OCI-LY1 (cell line): Measurements from ENCODE around the gene RWDD3.

Experiments used
- H2AFZ ChIP-seq: fragments of 200-600 bp; sonication (generic), shearing (Covaris generic); 2 replicates; pipeline ENCODE4 v1.6.0; 2014; ENCODE audit warnings: antibody characterized with exemption, mild to moderate bottlenecking, low read length
- H3F3A ChIP-seq: fragments of 200-600 bp; sonication (generic), shearing (Covaris generic); 2 replicates; pipeline ENCODE4 v1.6.0; 2014; ENCODE audit warnings: mild to moderate bottlenecking, antibody characterized with exemption, low read length, moderate library complexity; ENCODE audit not compliant: insufficient read depth
- H3K27ac ChIP-seq: fragments of 200-600 bp; sonication (generic); 2 replicates; pipeline ENCODE4 v1.5.1; 2014; ENCODE audit warnings: low read length, mixed run types, mild to moderate bottlenecking, low read depth; ENCODE audit not compliant: poor library complexity, severe bottlenecking
- H3K27me3 ChIP-seq: fragments of 200-600 bp; sonication (generic); 2 replicates; pipeline ENCODE4 v1.6.0; 2014; ENCODE audit warnings: antibody characterized with exemption, mild to moderate bottlenecking, low read length, moderate library complexity; ENCODE audit not compliant: insufficient read depth
- H3K36me3 ChIP-seq: fragments of 200-600 bp; sonication (generic); 2 replicates; pipeline ENCODE4 v1.6.1; 2014; ENCODE audit warnings: mild to moderate bottlenecking, antibody characterized with exemption, low read length, moderate library complexity, mixed read lengths; ENCODE audit not compliant: insufficient read depth
- H3K4me1 ChIP-seq: fragments of 200-600 bp; sonication (generic); 2 replicates; pipeline ENCODE4 v1.5.1; 2014; ENCODE audit warnings: mild to moderate bottlenecking, low read length, moderate library complexity; ENCODE audit not compliant: insufficient read depth, severe bottlenecking
- H3K4me2 ChIP-seq: fragments of 200-600 bp; sonication (generic), shearing (Covaris generic); 2 replicates; pipeline ENCODE4 v1.6.1; 2014; ENCODE audit warnings: low read length
- H3K4me3 ChIP-seq: fragments of 200-600 bp; sonication (generic); 2 replicates; pipeline ENCODE4 v1.5.1; 2014; ENCODE audit warnings: low read length, low read depth, mild to moderate bottlenecking, mixed read lengths; ENCODE audit not compliant: poor library complexity, severe bottlenecking
- H3K79me2 ChIP-seq: fragments of 200-600 bp; shearing (Covaris generic); 2 replicates; pipeline ENCODE4 v1.6.1; 2016; ENCODE audit warnings: mixed run types, low read length, mixed read lengths; ENCODE audit not compliant: insufficient read depth
- H3K9ac ChIP-seq: fragments of 200-600 bp; sonication (generic), shearing (Covaris generic); 2 replicates; pipeline ENCODE4 v1.6.1; 2014; ENCODE audit warnings: mild to moderate bottlenecking, low read length, mixed read lengths
- H3K9me2 ChIP-seq: fragments of 200-600 bp; sonication (generic), shearing (Covaris generic); 2 replicates; pipeline ENCODE4 v1.6.1; 2014; ENCODE audit warnings: low read depth, mild to moderate bottlenecking, low read length, mixed read lengths
- H3K9me3 ChIP-seq: fragments of 200-600 bp; shearing (Covaris generic); 2 replicates; pipeline ENCODE4 v1.6.1; 2014; ENCODE audit warnings: low read length, mixed read lengths
- H4K20me1 ChIP-seq: fragments of 200-600 bp; sonication (generic), shearing (Covaris generic); 2 replicates; pipeline ENCODE4 v1.6.0; 2016; ENCODE audit warnings: mild to moderate bottlenecking, low read length; ENCODE audit not compliant: insufficient read depth
- CTCF ChIP-seq: fragments of 200-600 bp; sonication (generic), shearing (Covaris generic); IDR thresholded peaks from 2 replicates; pipeline ENCODE4 v1.5.1; 2017; ENCODE audit warnings: mild to moderate bottlenecking, antibody characterized with exemption, low read length, moderate library complexity, mixed read lengths
- EZH2 ChIP-seq: fragments of 200-600 bp; sonication (generic), shearing (Covaris generic); IDR thresholded peaks from 2 replicates; pipeline ENCODE4 v1.8.0; 2017; ENCODE audit warnings: borderline replicate concordance, mixed run types, mild to moderate bottlenecking, antibody characterized with exemption, low read length, moderate library complexity, mixed read lengths

Gene RWDD3

GRCh38 chr1:95195046-95195445 lies 39.0 kb upstream of the RWDD3 start:
- no peak for TF ChIP-seq CTCF
- TF ChIP-seq EZH2 = no peak
- Histone ChIP-seq H3K27ac (no peak overlapping the region), H4K20me1 (no peaks in the 10 kb centered on the region)

GRCh38 chr1:95196017-95196416 lies 38.0 kb upstream of the RWDD3 start:
- no peaks in the 10 kb centered on the region for H3K27me3 ChIP-seq
- H4K20me1 ChIP-seq = no peaks in the 10 kb centered on the region
- H3K4me3 ChIP-seq = no peak overlapping the region
- H3K9ac ChIP-seq = no peak overlapping the region
- no peaks in the 10 kb centered on the region for H3K9me2 ChIP-seq
- H3K79me2 ChIP-seq = no peaks in the 10 kb centered on the region
- no peak overlapping the region for H2AFZ ChIP-seq
- no peaks in the 10 kb centered on the region for H3K36me3 ChIP-seq
- H3K27ac ChIP-seq = no peak overlapping the region
- H3K9me3 ChIP-seq = no peaks in the 10 kb centered on the region
- no peaks in the 10 kb centered on the region for H3K4me1 ChIP-seq
- H3F3A ChIP-seq = no peaks in the 10 kb centered on the region
- TF ChIP-seq CTCF (no peak), EZH2 (no peak)
- H3K4me2 ChIP-seq = no peak overlapping the region

More at GRCh38 chr1:95195046-95195445, 39.0 kb upstream of the RWDD3 start:
- H2AFZ ChIP-seq = no peak overlapping the region
- H3F3A ChIP-seq = no peaks in the 10 kb centered on the region
- H3K4me1 ChIP-seq = no peaks in the 10 kb centered on the region
- H3K4me2 ChIP-seq = no peak overlapping the region
- no peaks in the 10 kb centered on the region for H3K79me2 ChIP-seq
- H3K9ac ChIP-seq = no peak overlapping the region
- no peaks in the 10 kb centered on the region for H3K9me3 ChIP-seq
- H3K9me2 ChIP-seq = no peaks in the 10 kb centered on the region
- H3K36me3 ChIP-seq = no peaks in the 10 kb centered on the region
- H3K27me3 ChIP-seq = no peaks in the 10 kb centered on the region
- H3K4me3 ChIP-seq = no peak overlapping the region

GRCh38 chr1:95197616-95198252 lies 36.3 kb upstream of the RWDD3 start:
- Histone ChIP-seq H3K9me2 (no peaks in the 10 kb centered on the region), H3K79me2 (no peaks in the 10 kb centered on the region), H3K9ac (no peak overlapping the region), H3K36me3 (no peaks in the 10 kb centered on the region), H3K27ac (no peak overlapping the region), H3K4me2 (no peak overlapping the region), H3K27me3 (no peaks in the 10 kb centered on the region), H3F3A (no peaks in the 10 kb centered on the region), H2AFZ (no peak overlapping the region), H3K9me3 (no peaks in the 10 kb centered on the region), H3K4me1 (no peaks in the 10 kb centered on the region), H3K4me3 (no peak overlapping the region), H4K20me1 (no peaks in the 10 kb centered on the region)
- TF ChIP-seq EZH2 = no peak
- TF ChIP-seq CTCF = no peak
